Kidney epithelial cell (primary cell): ENCODE measurements around the gene KCNAB1. TPM values are rescaled to one million over a fixed set of nuclear protein-coding genes. Genes with fewer than 3 reads are reported as not detected.

Source experiments
- DNase-seq: peaks from one replicate; pipeline ENCODE4 v3.0.0-alpha.2; 2010; ENCODE audit warnings: low read depth
- H3K27me3 ChIP-seq: 2 replicates; pipeline ENCODE4 v1.6.0; 2011; ENCODE audit warnings: low read length; ENCODE audit not compliant: control insufficient read depth, insufficient read depth
- H3K36me3 ChIP-seq: 2 replicates; pipeline ENCODE4 v1.5.1; 2011; ENCODE audit warnings: low read length; ENCODE audit not compliant: control insufficient read depth, insufficient read depth
- H3K4me3 ChIP-seq: 2 replicates; pipeline ENCODE4 v1.5.1; 2011; ENCODE audit warnings: low read depth, mild to moderate bottlenecking, control low read depth, low read length
- CTCF ChIP-seq: IDR thresholded peaks from 2 replicates; pipeline ENCODE4 v1.5.1; 2011; ENCODE audit warnings: mild to moderate bottlenecking, moderate library complexity, low read length, control low read depth, inconsistent platforms; ENCODE audit not compliant: insufficient read depth, poor library complexity, severe bottlenecking
- total RNA-seq: library from RNA; depleted of rRNA; stranded (reverse); fragments of >200 nt; gene quantifications from 2 replicates; pipeline ENCODE4 v1.2.3, GENCODE V29; 2015

KCNAB1 gene
- total RNA-seq, 1 donor from 2014 or later, result not detected

GRCh38 chr3:156455839-156456238 is 335.5 kb downstream of the KCNAB1 start:
- Histone ChIP-seq H3K36me3 (no peaks in the 10 kb centered on the region), H3K4me3 (no peak overlapping the region), H3K27me3 (no peaks in the 10 kb centered on the region)
- no peak for DNase-seq
- TF ChIP-seq CTCF, result no peak

- H3K27me3 ChIP-seq, result no peaks in the 10 kb centered on the region
- no peak for DNase-seq
- H3K4me3 ChIP-seq, result no peak overlapping the region
- no peaks in the 10 kb centered on the region for H3K36me3 ChIP-seq
- TF ChIP-seq CTCF, result no peak
These were observed 336.4 kb downstream of the KCNAB1 start for GRCh38 chr3:156456771-156457224.

GRCh38 chr3:156459434-156459833 is 339.1 kb downstream of the KCNAB1 start:
- TF ChIP-seq CTCF, result no peak
- DNase-seq, result no peak

GRCh38 chr3:156460206-156460611 is 339.8 kb downstream of the KCNAB1 start:
- TF ChIP-seq CTCF, result no peak

More at GRCh38 chr3:156459434-156459833, 339.1 kb downstream of the KCNAB1 start:
- H3K4me3 ChIP-seq, result no peak overlapping the region
- H3K36me3 ChIP-seq, result no peaks in the 10 kb centered on the region
- no peaks in the 10 kb centered on the region for H3K27me3 ChIP-seq

GRCh38 chr3:156461889-156462288 is 341.5 kb downstream of the KCNAB1 start:
- TF ChIP-seq CTCF, result no peak
- no peak overlapping the region for H3K4me3 ChIP-seq
- DNase-seq, result no peak
- H3K36me3 ChIP-seq, result no peaks in the 10 kb centered on the region
- no peaks in the 10 kb centered on the region for H3K27me3 ChIP-seq

More at GRCh38 chr3:156460206-156460611, 339.8 kb downstream of the KCNAB1 start:
- no peak for DNase-seq
- Histone ChIP-seq H3K27me3 (no peaks in the 10 kb centered on the region), H3K4me3 (no peak overlapping the region), H3K36me3 (no peaks in the 10 kb centered on the region)

GRCh38 chr3:156463123-156463522 is 342.7 kb downstream of the KCNAB1 start:
- no peaks in the 10 kb centered on the region for H3K36me3 ChIP-seq

More at GRCh38 chr3:156463123-156463522, 342.7 kb downstream of the KCNAB1 start:
- Histone ChIP-seq H3K27me3 (no peaks in the 10 kb centered on the region), H3K4me3 (no peak overlapping the region)
- no peak for TF ChIP-seq CTCF
- no peak for DNase-seq
